ENCODE measurements around the gene KRT6A. TPM values are rescaled to one million over a fixed set of nuclear protein-coding genes. Genes with fewer than 3 reads are reported as not detected.

Gene KRT6A
- total RNA-seq, 1 donor, result not detected

GRCh38 chr12:52525661-52526499 lies 32.8 kb upstream of the KRT6A start:
- TF ChIP-seq, protein P1, sequence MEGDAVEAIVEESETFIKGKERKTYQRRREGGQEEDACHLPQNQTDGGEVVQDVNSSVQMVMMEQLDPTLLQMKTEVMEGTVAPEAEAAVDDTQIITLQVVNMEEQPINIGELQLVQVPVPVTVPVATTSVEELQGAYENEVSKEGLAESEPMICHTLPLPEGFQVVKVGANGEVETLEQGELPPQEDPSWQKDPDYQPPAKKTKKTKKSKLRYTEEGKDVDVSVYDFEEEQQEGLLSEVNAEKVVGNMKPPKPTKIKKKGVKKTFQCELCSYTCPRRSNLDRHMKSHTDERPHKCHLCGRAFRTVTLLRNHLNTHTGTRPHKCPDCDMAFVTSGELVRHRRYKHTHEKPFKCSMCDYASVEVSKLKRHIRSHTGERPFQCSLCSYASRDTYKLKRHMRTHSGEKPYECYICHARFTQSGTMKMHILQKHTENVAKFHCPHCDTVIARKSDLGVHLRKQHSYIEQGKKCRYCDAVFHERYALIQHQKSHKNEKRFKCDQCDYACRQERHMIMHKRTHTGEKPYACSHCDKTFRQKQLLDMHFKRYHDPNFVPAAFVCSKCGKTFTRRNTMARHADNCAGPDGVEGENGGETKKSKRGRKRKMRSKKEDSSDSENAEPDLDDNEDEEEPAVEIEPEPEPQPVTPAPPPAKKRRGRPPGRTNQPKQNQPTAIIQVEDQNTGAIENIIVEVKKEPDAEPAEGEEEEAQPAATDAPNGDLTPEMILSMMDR (IDR thresholded peaks at IDR 0.05; ENCODE audit: insufficient read depth, low read length), result no peak
- H3K4me3 ChIP-seq (ENCODE audit: low read depth, low read length), result no peak overlapping the region
- no peak for DNase-seq (ENCODE audit: low read depth)

GRCh38 chr12:52524898-52525591 lies 32.0 kb upstream of the KRT6A start:
- no peak overlapping the region for H3K4me3 ChIP-seq (ENCODE audit: low read depth, low read length)
- DNase-seq (ENCODE audit: low read depth), result no peak
- TF ChIP-seq, protein P1 (IDR thresholded peaks at IDR 0.05; ENCODE audit: insufficient read depth, low read length), result no peak

GRCh38 chr12:52524241-52524897 lies 31.3 kb upstream of the KRT6A start:
- no peak for DNase-seq (ENCODE audit: low read depth)
- TF ChIP-seq, protein P1 (IDR thresholded peaks at IDR 0.05; ENCODE audit: insufficient read depth, low read length), result no peak
- H3K4me3 ChIP-seq (ENCODE audit: low read depth, low read length), result no peak overlapping the region

DNA sequence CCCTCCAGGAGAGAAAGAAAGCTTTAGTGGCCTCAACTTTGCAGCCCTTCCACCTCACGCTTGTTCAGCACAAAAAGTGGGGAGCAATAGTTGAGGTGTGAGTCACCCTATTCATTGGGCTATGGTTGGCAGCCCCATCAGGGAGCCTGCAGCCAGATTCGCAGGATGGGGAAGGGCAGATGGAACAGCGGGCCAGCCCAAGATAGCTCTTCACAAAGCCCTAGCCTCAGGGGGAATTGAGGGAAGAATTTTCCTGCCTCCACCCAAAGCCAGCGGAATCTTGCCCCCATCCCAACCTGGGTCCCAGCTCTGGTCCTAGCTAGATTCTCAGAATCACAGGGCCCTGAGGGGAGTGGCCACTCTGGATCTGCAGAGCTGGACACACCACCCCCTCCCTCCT lies 30.8 kb upstream of the KRT6A start:
- DNase-seq (ENCODE audit: low read depth), result no peak
- H3K4me3 ChIP-seq (ENCODE audit: low read depth, low read length), result no peak overlapping the region
- TF ChIP-seq, protein P1 (IDR thresholded peaks at IDR 0.05; ENCODE audit: insufficient read depth, low read length), result no peak

- DNase-seq (ENCODE audit: low read depth), result no peak
- TF ChIP-seq, protein P1 (IDR thresholded peaks at IDR 0.05; ENCODE audit: insufficient read depth, low read length), result no peak
- H3K4me3 ChIP-seq (ENCODE audit: low read depth, low read length), result no peak overlapping the region
These were observed 29.4 kb upstream of the KRT6A start for GRCh38 chr12:52522346-52523011.

- H3K4me3 ChIP-seq (ENCODE audit: low read depth, low read length), result no peak overlapping the region
- TF ChIP-seq, protein P1 (IDR thresholded peaks at IDR 0.05; ENCODE audit: insufficient read depth, low read length), result no peak
- DNase-seq (ENCODE audit: low read depth), result no peak
These were observed 28.7 kb upstream of the KRT6A start for GRCh38 chr12:52521568-52522266.

Data from fibroblast of the aortic adventitia (primary cell).